DOHH2 (cell line): Measurements from ENCODE around the gene GPR87.

ENCODE experiments used
- H3F3A ChIP-seq: fragments of 200-600 bp; sonication (generic), shearing (Covaris generic); 2 replicates; pipeline ENCODE4 v1.6.0; 2016; ENCODE audit warnings: antibody characterized with exemption, mild to moderate bottlenecking; ENCODE audit not compliant: control insufficient read depth, insufficient read depth
- H3K27ac ChIP-seq: fragments of 200-600 bp; sonication (generic); 2 replicates; pipeline ENCODE4 v1.5.1; 2014; ENCODE audit warnings: low read depth, mild to moderate bottlenecking, low read length, moderate library complexity
- H3K27me3 ChIP-seq: fragments of 200-600 bp; sonication (generic); 2 replicates; pipeline ENCODE4 v1.6.1; 2014; ENCODE audit warnings: mild to moderate bottlenecking, low read length, mixed read lengths; ENCODE audit not compliant: control insufficient read depth
- H3K36me3 ChIP-seq: fragments of 200-600 bp; sonication (generic); 2 replicates; pipeline ENCODE4 v1.6.1; 2014; ENCODE audit warnings: mild to moderate bottlenecking, low read length, moderate library complexity, mixed read lengths; ENCODE audit not compliant: control insufficient read depth
- H3K4me1 ChIP-seq: fragments of 200-600 bp; sonication (generic); 2 replicates; pipeline ENCODE4 v1.6.1; 2014; ENCODE audit warnings: mild to moderate bottlenecking, low read length, mixed read lengths; ENCODE audit not compliant: control insufficient read depth
- H3K4me2 ChIP-seq: fragments of 200-600 bp; sonication (generic); 2 replicates; pipeline ENCODE4 v1.6.0; 2014; ENCODE audit warnings: mild to moderate bottlenecking, low read length, moderate library complexity
- H3K4me3 ChIP-seq: fragments of 200-600 bp; sonication (generic); 2 replicates; pipeline ENCODE4 v1.5.1; 2014; ENCODE audit warnings: mild to moderate bottlenecking, low read length, mixed read lengths
- H3K79me2 ChIP-seq: fragments of 200-600 bp; sonication (generic); 2 replicates; pipeline ENCODE4 v1.6.1; 2014; ENCODE audit warnings: mild to moderate bottlenecking, low read length, mixed read lengths; ENCODE audit not compliant: control insufficient read depth
- H3K9me2 ChIP-seq: fragments of 200-600 bp; sonication (generic); replicated peaks from 2 replicates; pipeline ENCODE4 v1.6.1; 2014; ENCODE audit warnings: mild to moderate bottlenecking, low read length, mixed read lengths; ENCODE audit not compliant: control insufficient read depth
- H3K9me3 ChIP-seq: fragments of 200-600 bp; sonication (generic); 2 replicates; pipeline ENCODE4 v1.6.1; 2014; ENCODE audit warnings: antibody characterized with exemption, low read length, mixed read lengths; ENCODE audit not compliant: control insufficient read depth, insufficient read depth
- H4K20me1 ChIP-seq: fragments of 200-600 bp; sonication (generic); 2 replicates; pipeline ENCODE4 v1.6.0; 2014; ENCODE audit warnings: low read depth, mild to moderate bottlenecking, antibody characterized with exemption, low read length, moderate library complexity; ENCODE audit not compliant: control insufficient read depth, insufficient read depth
- EZH2phosphoT487 ChIP-seq: fragments of 200-600 bp; sonication (generic); IDR thresholded peaks from 2 replicates; pipeline ENCODE4 v1.6.1; 2017; ENCODE audit warnings: borderline replicate concordance, mild to moderate bottlenecking, antibody characterized with exemption, low read length, moderate library complexity, mixed read lengths
- TF ChIP-seq, protein P1 (sequence below): fragments of 200-600 bp; sonication (generic); IDR thresholded peaks from one replicate; pipeline ENCODE4 v1.5.1; 2014; ENCODE audit warnings: antibody characterized with exemption, mild to moderate bottlenecking, low read depth, low read length; ENCODE audit not compliant: poor library complexity, severe bottlenecking

Gene GPR87

DNA sequence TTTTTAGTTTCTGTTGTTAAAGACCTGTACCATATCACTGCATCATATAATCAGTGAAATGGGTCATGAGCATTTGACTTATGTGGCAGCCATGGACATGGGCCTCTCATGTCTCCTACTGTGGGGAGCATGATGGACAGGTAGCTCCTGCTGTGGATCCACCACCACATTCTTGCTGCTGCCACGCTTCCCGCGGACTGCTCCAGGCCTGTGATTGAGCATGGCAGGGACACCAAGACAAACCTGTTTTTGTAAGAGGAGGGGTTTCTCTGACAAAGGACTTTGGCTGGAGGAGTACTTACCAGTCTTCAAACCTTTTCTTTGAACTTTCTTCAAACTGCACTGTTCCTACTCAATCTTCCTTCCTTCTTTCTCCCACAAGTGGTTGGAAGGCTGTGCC is 20.4 kb downstream of the GPR87 start:
- Histone ChIP-seq H3K4me2 (no peak overlapping the region), H3K4me1 (no peaks in the 10 kb centered on the region), H3K4me3 (no peak overlapping the region), H4K20me1 (no peaks in the 10 kb centered on the region), H3F3A (no peaks in the 10 kb centered on the region), H3K27ac (no peak overlapping the region), H3K9me2 (no peaks in the 10 kb centered on the region), H3K9me3 (no peaks in the 10 kb centered on the region), H3K36me3 (no peaks in the 10 kb centered on the region), H3K27me3 (no peaks in the 10 kb centered on the region), H3K79me2 (no peaks in the 10 kb centered on the region)
- TF ChIP-seq, protein P1, sequence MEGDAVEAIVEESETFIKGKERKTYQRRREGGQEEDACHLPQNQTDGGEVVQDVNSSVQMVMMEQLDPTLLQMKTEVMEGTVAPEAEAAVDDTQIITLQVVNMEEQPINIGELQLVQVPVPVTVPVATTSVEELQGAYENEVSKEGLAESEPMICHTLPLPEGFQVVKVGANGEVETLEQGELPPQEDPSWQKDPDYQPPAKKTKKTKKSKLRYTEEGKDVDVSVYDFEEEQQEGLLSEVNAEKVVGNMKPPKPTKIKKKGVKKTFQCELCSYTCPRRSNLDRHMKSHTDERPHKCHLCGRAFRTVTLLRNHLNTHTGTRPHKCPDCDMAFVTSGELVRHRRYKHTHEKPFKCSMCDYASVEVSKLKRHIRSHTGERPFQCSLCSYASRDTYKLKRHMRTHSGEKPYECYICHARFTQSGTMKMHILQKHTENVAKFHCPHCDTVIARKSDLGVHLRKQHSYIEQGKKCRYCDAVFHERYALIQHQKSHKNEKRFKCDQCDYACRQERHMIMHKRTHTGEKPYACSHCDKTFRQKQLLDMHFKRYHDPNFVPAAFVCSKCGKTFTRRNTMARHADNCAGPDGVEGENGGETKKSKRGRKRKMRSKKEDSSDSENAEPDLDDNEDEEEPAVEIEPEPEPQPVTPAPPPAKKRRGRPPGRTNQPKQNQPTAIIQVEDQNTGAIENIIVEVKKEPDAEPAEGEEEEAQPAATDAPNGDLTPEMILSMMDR, result no peak
- no peak for TF ChIP-seq EZH2phosphoT487

- TF ChIP-seq EZH2phosphoT487, result no peak
- TF ChIP-seq, protein P1, result no peak
Observed at GRCh38 chr3:151293127-151293526, 23.5 kb downstream of the GPR87 start.

GRCh38 chr3:151290673-151291072 is 25.9 kb downstream of the GPR87 start:
- no peaks in the 10 kb centered on the region for H3F3A ChIP-seq

More at GRCh38 chr3:151293127-151293526, 23.5 kb downstream of the GPR87 start:
- Histone ChIP-seq H3K36me3 (no peaks in the 10 kb centered on the region), H3K79me2 (no peaks in the 10 kb centered on the region), H3K27me3 (no peaks in the 10 kb centered on the region), H3K9me3 (no peaks in the 10 kb centered on the region), H3K27ac (no peak overlapping the region), H3K4me1 (no peaks in the 10 kb centered on the region), H3F3A (no peaks in the 10 kb centered on the region), H3K4me2 (no peak overlapping the region), H3K9me2 (no peaks in the 10 kb centered on the region), H3K4me3 (no peak overlapping the region), H4K20me1 (no peaks in the 10 kb centered on the region)

More at GRCh38 chr3:151290673-151291072, 25.9 kb downstream of the GPR87 start:
- no peaks in the 10 kb centered on the region for H4K20me1 ChIP-seq
- H3K79me2 ChIP-seq, result no peaks in the 10 kb centered on the region
- TF ChIP-seq, protein P1, result peak; percentile 54
- TF ChIP-seq EZH2phosphoT487, result no peak
- H3K4me3 ChIP-seq, result no peak overlapping the region
- H3K4me1 ChIP-seq, result no peaks in the 10 kb centered on the region
- no peaks in the 10 kb centered on the region for H3K9me3 ChIP-seq
- H3K9me2 ChIP-seq, result no peaks in the 10 kb centered on the region
- H3K27ac ChIP-seq, result no peak overlapping the region
- H3K4me2 ChIP-seq, result no peak overlapping the region
- H3K27me3 ChIP-seq, result no peaks in the 10 kb centered on the region
- no peaks in the 10 kb centered on the region for H3K36me3 ChIP-seq
